Gastrocnemius medialis (tissue), 4 donors: Measurements from ENCODE around the gene MEIS2.

Experiments
- CTCF ChIP-seq, 5 experiments: fragments of 450-650 bp in 3 of 5; fragments of 200-600 bp in 2 of 5; sonication (generic) in 2 of 5; IDR thresholded peaks in 4 of 5; conservative IDR thresholded peaks in 1 of 5; 1 replicate in 4 of 5; 2 replicates in 1 of 5; pipeline ENCODE4 v1.5.1; 2016 to 2019; ENCODE audit warnings: antibody characterized with exemption in 5 of 5, mild to moderate bottlenecking in 3 of 5, moderate library complexity in 3 of 5
- POLR2A ChIP-seq, 2 donors: fragments of 450-650 bp; IDR thresholded peaks; one replicate each; pipeline ENCODE4 v1.6.1; 2017; ENCODE audit warnings: antibody characterized with exemption in 2 of 2, mild to moderate bottlenecking in 2 of 2, moderate library complexity in 2 of 2

DNA sequence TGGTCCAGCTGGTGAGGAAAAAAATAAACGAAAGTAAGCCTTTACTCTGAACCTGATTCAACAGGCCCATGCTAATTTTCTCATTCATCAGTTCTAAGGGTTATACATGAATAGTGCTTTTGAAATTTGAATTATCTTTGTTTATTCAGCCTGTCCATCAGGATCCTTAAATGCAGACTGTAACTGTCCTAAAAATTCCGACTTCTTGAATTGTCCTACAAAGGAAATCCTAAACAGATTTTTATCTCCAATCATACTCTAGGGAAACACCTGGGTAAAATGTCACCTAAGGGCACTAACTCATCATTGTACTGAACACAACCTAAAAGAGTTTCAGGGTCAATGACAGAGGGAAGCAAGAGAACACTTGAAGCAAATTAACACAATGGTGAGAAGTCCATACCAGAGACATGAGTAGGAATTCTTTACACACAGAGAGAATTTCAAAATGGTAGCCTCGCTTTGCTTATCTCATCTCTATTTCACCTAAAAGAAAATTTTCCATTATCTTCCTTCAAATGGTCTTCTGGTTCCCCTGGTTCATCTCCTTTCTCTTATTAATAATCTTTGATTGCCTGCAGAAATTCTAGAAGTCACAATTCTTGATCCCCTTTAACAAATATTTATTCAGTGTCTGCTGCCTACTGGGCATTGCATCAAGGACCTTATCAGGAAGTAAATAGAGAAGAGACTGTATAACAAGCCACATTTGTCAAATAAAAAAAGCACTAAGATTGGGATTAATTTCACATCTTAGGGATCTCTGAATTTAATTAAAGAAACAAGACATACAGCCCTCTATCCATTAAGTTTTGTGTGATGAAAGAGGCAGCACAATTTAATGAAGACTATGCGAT, 182.7 kb downstream of the MEIS2 start:
- TF ChIP-seq CTCF (IDR thresholded peaks at IDR 0.05 in 4 of 5, conservative IDR thresholded peaks at IDR 0.05 in 1 of 5) = no peak
- TF ChIP-seq POLR2A (IDR thresholded peaks at IDR 0.05) = no peak
